Head of caudate nucleus (tissue), 42 donors: Measurements from ENCODE around the gene FGF19.

ENCODE experiments used
- DNase-seq, 42 donors: peaks; one replicate each; pipeline versions ENCODE4 v3.0.0 to v3.0.0-alpha.2; 2020 to 2021; ENCODE audit warnings: mixed read lengths in 7 of 42
- intact Hi-C: fragments of 100-400 bp; cut with DNase I; formaldehyde crosslinking; loops from one replicate; pipeline ENCODE4 v1.15.0; 2022

Gene FGF19

GRCh38 chr11:69703768-69704507, at the start of gene FGF19:
Gene FGF19, minus strand, starts transcription at chr11:69704022. Its CDS starts 146 bp downstream, at chr11:69703876.
- intact Hi-C loops, result no loop called here
- DNase-seq, result no peak

GRCh38 chr11:69752890-69753289, 49.1 kb upstream of the FGF19 start:
- DNase-seq, result no peak
- intact Hi-C loops, result no loop called here

- intact Hi-C loops, result no loop called here
- no peak for DNase-seq
These were observed 47.2 kb upstream of the FGF19 start for GRCh38 chr11:69750875-69751597.

GRCh38 chr11:69750108-69750850, 46.5 kb upstream of the FGF19 start:
- no peak for DNase-seq
- intact Hi-C loops, result no loop called here

GRCh38 chr11:69748637-69749036, 44.8 kb upstream of the FGF19 start:
- no peak for DNase-seq
- intact Hi-C loops, result no loop called here

- intact Hi-C loops, result no loop called here
- DNase-seq, result no peak
These were observed 43.2 kb upstream of the FGF19 start for GRCh38 chr11:69746752-69747742.

- intact Hi-C loops, result no loop called here
- DNase-seq, result no peak
These were observed 42.3 kb upstream of the FGF19 start for GRCh38 chr11:69746140-69746539.

- intact Hi-C loops, result no loop called here
- DNase-seq, result no peak
These were observed 41.4 kb upstream of the FGF19 start for GRCh38 chr11:69745201-69745600.

GRCh38 chr11:69744435-69744834, 40.6 kb upstream of the FGF19 start:
- intact Hi-C loops, result no loop called here
- DNase-seq, result no peak

- intact Hi-C loops, result no loop called here
- DNase-seq, result no peak
These were observed 31.0 kb upstream of the FGF19 start for GRCh38 chr11:69734841-69735240.

GRCh38 chr11:69734367-69734766, 30.5 kb upstream of the FGF19 start:
- intact Hi-C loops, result no loop called here
- DNase-seq, result no peak

GRCh38 chr11:69732910-69733309, 29.1 kb upstream of the FGF19 start:
- intact Hi-C loops, result no loop called here
- DNase-seq, result no peak

- no peak for DNase-seq
- intact Hi-C loops, result no loop called here
These were observed 27.3 kb upstream of the FGF19 start for GRCh38 chr11:69731110-69731509.

GRCh38 chr11:69730500-69730899, 26.7 kb upstream of the FGF19 start:
- DNase-seq, result no peak
- intact Hi-C loops, result no loop called here

GRCh38 chr11:69729252-69729651, 25.4 kb upstream of the FGF19 start:
- no peak for DNase-seq
- intact Hi-C loops, result no loop called here

- intact Hi-C loops, result no loop called here
- DNase-seq, result no peak
These were observed 23.4 kb upstream of the FGF19 start for GRCh38 chr11:69727266-69727665.

- intact Hi-C loops, result no loop called here
- no peak for DNase-seq
These were observed 22.7 kb upstream of the FGF19 start for GRCh38 chr11:69726481-69726880.

GRCh38 chr11:69726019-69726418, 22.2 kb upstream of the FGF19 start:
- intact Hi-C loops, result no loop called here
- no peak for DNase-seq

GRCh38 chr11:69721745-69722144, 17.9 kb upstream of the FGF19 start:
- no peak for DNase-seq
- intact Hi-C loops, result no loop called here
